Islet precursor cell (in vitro differentiated cells): ENCODE results near the gene CDADC1.

ENCODE experiments used
- DNase-seq: peaks from one replicate; pipeline ENCODE4 v3.0.0-alpha.2; 2018

Gene CDADC1

GRCh38 chr13:49247643-49248621, at the start of gene CDADC1:
CDADC1 (plus strand) TSS chr13:49247925; CDS start chr13:49248038, 113 bp downstream.
- DNase-seq = peak; percentile 99

GRCh38 chr13:49206641-49207040, 41.1 kb upstream of the CDADC1 start:
- no peak for DNase-seq

GRCh38 chr13:49208619-49209018, 39.1 kb upstream of the CDADC1 start:
- DNase-seq = no peak

GRCh38 chr13:49210114-49210513, 37.6 kb upstream of the CDADC1 start:
- no peak for DNase-seq

GRCh38 chr13:49210669-49211068, 37.1 kb upstream of the CDADC1 start:
- DNase-seq = no peak

GRCh38 chr13:49213539-49213938, 34.2 kb upstream of the CDADC1 start:
- no peak for DNase-seq

GRCh38 chr13:49213997-49214916, 33.5 kb upstream of the CDADC1 start:
- no peak for DNase-seq

- no peak for DNase-seq
Observed at GRCh38 chr13:49214917-49215376, 32.8 kb upstream of the CDADC1 start.

GRCh38 chr13:49216334-49216733, 31.4 kb upstream of the CDADC1 start:
- no peak for DNase-seq

GRCh38 chr13:49217962-49218492, 29.7 kb upstream of the CDADC1 start:
- no peak for DNase-seq

- peak; percentile 87 for DNase-seq
Observed at GRCh38 chr13:49218493-49219051, 29.2 kb upstream of the CDADC1 start.

- DNase-seq = no peak
Observed at GRCh38 chr13:49219647-49220035, 28.1 kb upstream of the CDADC1 start.

GRCh38 chr13:49220036-49220855, 27.5 kb upstream of the CDADC1 start, which contains the start of gene MLNR:
MLNR (plus strand) TSS chr13:49220338; CDS start chr13:49220338, 0 bp downstream.
- peak; percentile 82 for DNase-seq

GRCh38 chr13:49220856-49221589, 26.7 kb upstream of the CDADC1 start:
- no peak for DNase-seq

GRCh38 chr13:49221590-49221965, 26.1 kb upstream of the CDADC1 start:
- no peak for DNase-seq

- DNase-seq = no peak
Observed at GRCh38 chr13:49225223-49226042, 22.3 kb upstream of the CDADC1 start.

GRCh38 chr13:49226613-49227012, 21.1 kb upstream of the CDADC1 start:
- no peak for DNase-seq

GRCh38 chr13:49234741-49235140, 13.0 kb upstream of the CDADC1 start:
- no peak for DNase-seq

- DNase-seq = no peak
Observed at GRCh38 chr13:49235856-49236431, 11.8 kb upstream of the CDADC1 start.

- DNase-seq = peak; percentile 95
Observed at GRCh38 chr13:49238621-49239020, 9.1 kb upstream of the CDADC1 start.
